GM23338 (cell line): ENCODE data around the gene MARCHF3. TPM values are rescaled to one million over a fixed set of nuclear protein-coding genes. Genes with fewer than 3 reads are reported as not detected.

Experiments
- ATAC-seq: fragments of 200-7000 bp; cut with Tn5 transposase; 3 replicates; pipeline ENCODE4 v1.9.1; 2020
- DNase-seq: peaks from one replicate; pipeline ENCODE4 v3.0.0-alpha.2; 2015; ENCODE audit warnings: low spot score
- H2AFZ ChIP-seq: fragments of 200-600 bp; sonication (generic); 2 replicates; pipeline ENCODE4 v1.8.0; 2016; ENCODE audit warnings: antibody characterized with exemption, mild to moderate bottlenecking, moderate library complexity
- H3F3A ChIP-seq: fragments of 200-600 bp; sonication (generic); replicated peaks from 2 replicates; pipeline ENCODE4 v1.8.0; 2017; ENCODE audit warnings: antibody characterized with exemption, mixed run types, low read depth
- H3K27ac ChIP-seq: fragments of 200-600 bp; sonication (generic); 2 replicates; pipeline ENCODE4 v1.6.1; 2016; ENCODE audit warnings: low read depth
- H3K27me3 ChIP-seq: fragments of 200-600 bp; sonication (generic); 2 replicates; pipeline ENCODE4 v1.8.0; 2016; ENCODE audit warnings: mild to moderate bottlenecking, mixed run types, moderate library complexity; ENCODE audit not compliant: insufficient read depth
- H3K36me3 ChIP-seq: fragments of 200-600 bp; sonication (generic); 2 replicates; pipeline ENCODE4 v1.8.0; 2016; ENCODE audit warnings: mild to moderate bottlenecking; ENCODE audit not compliant: insufficient read depth
- H3K4me1 ChIP-seq: fragments of 200-600 bp; sonication (generic); 2 replicates; pipeline ENCODE4 v1.8.0; 2016; ENCODE audit warnings: mild to moderate bottlenecking, moderate library complexity; ENCODE audit not compliant: insufficient read depth
- H3K4me2 ChIP-seq: fragments of 200-600 bp; sonication (generic); 2 replicates; pipeline ENCODE4 v1.7.1; 2017; ENCODE audit warnings: mixed run types
- H3K4me3 ChIP-seq: fragments of 200-600 bp; sonication (generic); 2 replicates; pipeline ENCODE4 v1.6.1; 2016; ENCODE audit warnings: mixed run types
- H3K79me2 ChIP-seq: fragments of 200-600 bp; sonication (generic); replicated peaks from 2 replicates; pipeline ENCODE4 v1.8.0; 2017; ENCODE audit warnings: mild to moderate bottlenecking; ENCODE audit not compliant: insufficient read depth
- H3K9me2 ChIP-seq: fragments of 200-600 bp; sonication (generic); 2 replicates; pipeline ENCODE4 v1.8.0; 2017; ENCODE audit not compliant: insufficient read depth
- H4K20me1 ChIP-seq: fragments of 200-600 bp; sonication (generic); replicated peaks from 2 replicates; pipeline ENCODE4 v1.8.0; 2017; ENCODE audit warnings: mild to moderate bottlenecking; ENCODE audit not compliant: insufficient read depth
- H3K27ac Mint-ChIP-seq: 2 replicates; pipeline ENCODE4 v1.8.0; 2020; ENCODE audit warnings: inconsistent platforms, mild to moderate bottlenecking, moderate library complexity, mixed read lengths
- H3K27me3 Mint-ChIP-seq: 3 replicates; pipeline ENCODE4 v1.8.0; 2022; ENCODE audit warnings: low read depth, mild to moderate bottlenecking, moderate library complexity, mixed read lengths, inconsistent platforms; ENCODE audit not compliant: insufficient read depth, poor library complexity
- H3K36me3 Mint-ChIP-seq: 3 replicates; pipeline ENCODE4 v1.8.0; 2021; ENCODE audit warnings: low read depth, mild to moderate bottlenecking, inconsistent platforms, moderate library complexity, mixed read lengths
- H3K4me1 Mint-ChIP-seq: 3 replicates; pipeline ENCODE4 v1.8.0; 2020; ENCODE audit warnings: mild to moderate bottlenecking, inconsistent platforms, mixed read lengths
- H3K4me3 Mint-ChIP-seq: 3 replicates; pipeline ENCODE4 v1.8.0; 2021; ENCODE audit warnings: moderate library complexity, mild to moderate bottlenecking, inconsistent platforms, mixed read lengths
- H3K9me3 Mint-ChIP-seq: 3 replicates; pipeline ENCODE4 v1.8.0; 2020; ENCODE audit warnings: moderate library complexity, mild to moderate bottlenecking, inconsistent platforms, mixed read lengths
- CREB1 ChIP-seq: fragments of 250-450 bp; sonication (Bioruptor Pico); IDR thresholded peaks from 2 replicates; pipeline ENCODE4 v1.5.0; 2020; ENCODE audit warnings: low read depth, mild to moderate bottlenecking, moderate library complexity
- EZH2 ChIP-seq: fragments of 200-600 bp; sonication (generic); IDR thresholded peaks from one replicate; pipeline ENCODE4 v1.8.0; 2017; ENCODE audit warnings: antibody characterized with exemption, mild to moderate bottlenecking, low read depth; ENCODE audit not compliant: unreplicated experiment
- EZH2phosphoT487 ChIP-seq: fragments of 200-600 bp; sonication (generic); IDR thresholded peaks from one replicate; pipeline ENCODE4 v1.8.1; 2018; ENCODE audit warnings: antibody characterized with exemption; ENCODE audit not compliant: unreplicated experiment
- JUNB ChIP-seq: IDR thresholded peaks from one replicate; pipeline ENCODE4 v1.6.1; 2016; ENCODE audit warnings: antibody characterized with exemption; ENCODE audit not compliant: unreplicated experiment
- NANOG ChIP-seq: IDR thresholded peaks from 2 replicates; pipeline ENCODE4 v1.6.1; 2016; ENCODE audit warnings: antibody characterized with exemption, borderline replicate concordance
- POLR2AphosphoS5 ChIP-seq: IDR thresholded peaks from 2 replicates; pipeline ENCODE4 v1.6.1; 2016; ENCODE audit warnings: antibody characterized with exemption, low read depth
- STAT1 ChIP-seq: IDR thresholded peaks from one replicate; pipeline ENCODE4 v1.6.1; 2016; ENCODE audit warnings: antibody characterized with exemption; ENCODE audit not compliant: unreplicated experiment
- ZNF114 ChIP-seq: fragments of 250-450 bp; sonication (Bioruptor Pico); IDR thresholded peaks from 2 replicates; pipeline ENCODE4 v1.5.0; 2020; ENCODE audit warnings: mild to moderate bottlenecking, moderate library complexity
- ZNF331 ChIP-seq: fragments of 250-450 bp; sonication (Bioruptor Pico); IDR thresholded peaks from 2 replicates; pipeline ENCODE4 v1.5.0; 2020; ENCODE audit warnings: low read depth, mild to moderate bottlenecking, moderate library complexity
- polyA plus RNA-seq: library from polyadenylated mRNA; unstranded; fragments of >200 nt; fragmentation: Nextera tagmentation; extraction: Ambion mirVana; gene quantifications from 2 replicates; pipeline ENCODE4 v1.2.1, GENCODE V29; 2016
- total RNA-seq: library from RNA; depleted of rRNA; stranded (reverse); fragments of >200 nt; shearing (Covaris generic); gene quantifications from 2 replicates; pipeline ENCODE4 v1.2.3, GENCODE V29; 2014
- TF ChIP-seq, protein P1 (sequence below): IDR thresholded peaks from one replicate; pipeline ENCODE4 v1.6.1; 2018; ENCODE audit warnings: antibody characterized with exemption; ENCODE audit not compliant: unreplicated experiment
- TF ChIP-seq, protein P2 (sequence below): IDR thresholded peaks from 2 replicates; pipeline ENCODE4 v1.6.1; 2016; ENCODE audit warnings: antibody characterized with exemption
- TF ChIP-seq, protein P3 (sequence below): fragments of 250-450 bp; sonication (Bioruptor Pico); IDR thresholded peaks from 2 replicates; pipeline ENCODE4 v1.5.0; 2020; ENCODE audit warnings: mild to moderate bottlenecking, moderate library complexity
- TF ChIP-seq, protein P4 (sequence below), 2 experiments: fragments of 200-600 bp in 1 of 2; sonication (generic) in 1 of 2; conservative IDR thresholded peaks; 2 replicates each; pipeline versions ENCODE4 v1.5.1 to v1.6.1; 2016 to 2017; ENCODE audit warnings: antibody characterized with exemption in 2 of 2, low read depth in 2 of 2, mild to moderate bottlenecking in 2 of 2, moderate library complexity in 1 of 2

MARCHF3 gene
- total and polyA plus RNA-seq, 2 experiments from 2014 or later = 7.0 to 12.7 TPM

DNA sequence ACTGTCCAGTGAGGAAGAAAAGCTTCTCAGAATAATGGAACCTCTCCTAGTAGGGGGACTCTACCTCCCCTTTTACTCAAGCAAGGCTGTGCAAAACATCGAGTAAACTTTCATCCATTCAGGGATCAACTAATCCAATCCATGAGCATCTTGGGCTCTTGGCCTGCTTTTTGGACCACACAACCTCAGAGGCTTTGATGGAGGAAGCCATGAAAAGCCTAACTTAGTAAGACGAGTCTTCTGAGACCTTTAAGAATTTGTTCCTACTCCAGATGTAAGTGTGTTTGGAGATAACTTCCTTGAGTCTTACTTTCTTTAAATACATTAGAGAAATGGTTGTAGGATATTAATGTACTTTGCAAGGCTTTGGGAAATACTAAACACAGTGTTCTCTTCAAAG is 49.1 kb downstream of the MARCHF3 start:
- no peak for DNase-seq
- ATAC-seq = no peak
- no peak overlapping the region for H3K27ac ChIP-seq
- H3K36me3 Mint-ChIP-seq = no peaks in the 10 kb centered on the region
- no peaks in the 10 kb centered on the region for H4K20me1 ChIP-seq
- H3K4me2 ChIP-seq = no peak overlapping the region
- H3K9me2 ChIP-seq = no peaks in the 10 kb centered on the region
- H3K9me3 Mint-ChIP-seq = no peaks in the 10 kb centered on the region
- H3K4me1 ChIP-seq = peaks cover 6% of the 10 kb centered on the region; the same call in 1 of the 2 replicates
- no peak overlapping the region for H3K27ac Mint-ChIP-seq
- no peak for TF ChIP-seq NANOG
- TF ChIP-seq EZH2 = no peak
- TF ChIP-seq POLR2AphosphoS5 = no peak
- no peak for TF ChIP-seq ZNF114
- TF ChIP-seq STAT1 = no peak
- no peak for TF ChIP-seq ZNF331 (CRISPR knock-in tag)
- TF ChIP-seq, protein P1, sequence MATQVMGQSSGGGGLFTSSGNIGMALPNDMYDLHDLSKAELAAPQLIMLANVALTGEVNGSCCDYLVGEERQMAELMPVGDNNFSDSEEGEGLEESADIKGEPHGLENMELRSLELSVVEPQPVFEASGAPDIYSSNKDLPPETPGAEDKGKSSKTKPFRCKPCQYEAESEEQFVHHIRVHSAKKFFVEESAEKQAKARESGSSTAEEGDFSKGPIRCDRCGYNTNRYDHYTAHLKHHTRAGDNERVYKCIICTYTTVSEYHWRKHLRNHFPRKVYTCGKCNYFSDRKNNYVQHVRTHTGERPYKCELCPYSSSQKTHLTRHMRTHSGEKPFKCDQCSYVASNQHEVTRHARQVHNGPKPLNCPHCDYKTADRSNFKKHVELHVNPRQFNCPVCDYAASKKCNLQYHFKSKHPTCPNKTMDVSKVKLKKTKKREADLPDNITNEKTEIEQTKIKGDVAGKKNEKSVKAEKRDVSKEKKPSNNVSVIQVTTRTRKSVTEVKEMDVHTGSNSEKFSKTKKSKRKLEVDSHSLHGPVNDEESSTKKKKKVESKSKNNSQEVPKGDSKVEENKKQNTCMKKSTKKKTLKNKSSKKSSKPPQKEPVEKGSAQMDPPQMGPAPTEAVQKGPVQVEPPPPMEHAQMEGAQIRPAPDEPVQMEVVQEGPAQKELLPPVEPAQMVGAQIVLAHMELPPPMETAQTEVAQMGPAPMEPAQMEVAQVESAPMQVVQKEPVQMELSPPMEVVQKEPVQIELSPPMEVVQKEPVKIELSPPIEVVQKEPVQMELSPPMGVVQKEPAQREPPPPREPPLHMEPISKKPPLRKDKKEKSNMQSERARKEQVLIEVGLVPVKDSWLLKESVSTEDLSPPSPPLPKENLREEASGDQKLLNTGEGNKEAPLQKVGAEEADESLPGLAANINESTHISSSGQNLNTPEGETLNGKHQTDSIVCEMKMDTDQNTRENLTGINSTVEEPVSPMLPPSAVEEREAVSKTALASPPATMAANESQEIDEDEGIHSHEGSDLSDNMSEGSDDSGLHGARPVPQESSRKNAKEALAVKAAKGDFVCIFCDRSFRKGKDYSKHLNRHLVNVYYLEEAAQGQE = no peak
- TF ChIP-seq, protein P2, sequence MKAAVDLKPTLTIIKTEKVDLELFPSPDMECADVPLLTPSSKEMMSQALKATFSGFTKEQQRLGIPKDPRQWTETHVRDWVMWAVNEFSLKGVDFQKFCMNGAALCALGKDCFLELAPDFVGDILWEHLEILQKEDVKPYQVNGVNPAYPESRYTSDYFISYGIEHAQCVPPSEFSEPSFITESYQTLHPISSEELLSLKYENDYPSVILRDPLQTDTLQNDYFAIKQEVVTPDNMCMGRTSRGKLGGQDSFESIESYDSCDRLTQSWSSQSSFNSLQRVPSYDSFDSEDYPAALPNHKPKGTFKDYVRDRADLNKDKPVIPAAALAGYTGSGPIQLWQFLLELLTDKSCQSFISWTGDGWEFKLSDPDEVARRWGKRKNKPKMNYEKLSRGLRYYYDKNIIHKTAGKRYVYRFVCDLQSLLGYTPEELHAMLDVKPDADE = no peak
- no peak for TF ChIP-seq JUNB
- no peak for TF ChIP-seq EZH2phosphoT487
- TF ChIP-seq, protein P3, sequence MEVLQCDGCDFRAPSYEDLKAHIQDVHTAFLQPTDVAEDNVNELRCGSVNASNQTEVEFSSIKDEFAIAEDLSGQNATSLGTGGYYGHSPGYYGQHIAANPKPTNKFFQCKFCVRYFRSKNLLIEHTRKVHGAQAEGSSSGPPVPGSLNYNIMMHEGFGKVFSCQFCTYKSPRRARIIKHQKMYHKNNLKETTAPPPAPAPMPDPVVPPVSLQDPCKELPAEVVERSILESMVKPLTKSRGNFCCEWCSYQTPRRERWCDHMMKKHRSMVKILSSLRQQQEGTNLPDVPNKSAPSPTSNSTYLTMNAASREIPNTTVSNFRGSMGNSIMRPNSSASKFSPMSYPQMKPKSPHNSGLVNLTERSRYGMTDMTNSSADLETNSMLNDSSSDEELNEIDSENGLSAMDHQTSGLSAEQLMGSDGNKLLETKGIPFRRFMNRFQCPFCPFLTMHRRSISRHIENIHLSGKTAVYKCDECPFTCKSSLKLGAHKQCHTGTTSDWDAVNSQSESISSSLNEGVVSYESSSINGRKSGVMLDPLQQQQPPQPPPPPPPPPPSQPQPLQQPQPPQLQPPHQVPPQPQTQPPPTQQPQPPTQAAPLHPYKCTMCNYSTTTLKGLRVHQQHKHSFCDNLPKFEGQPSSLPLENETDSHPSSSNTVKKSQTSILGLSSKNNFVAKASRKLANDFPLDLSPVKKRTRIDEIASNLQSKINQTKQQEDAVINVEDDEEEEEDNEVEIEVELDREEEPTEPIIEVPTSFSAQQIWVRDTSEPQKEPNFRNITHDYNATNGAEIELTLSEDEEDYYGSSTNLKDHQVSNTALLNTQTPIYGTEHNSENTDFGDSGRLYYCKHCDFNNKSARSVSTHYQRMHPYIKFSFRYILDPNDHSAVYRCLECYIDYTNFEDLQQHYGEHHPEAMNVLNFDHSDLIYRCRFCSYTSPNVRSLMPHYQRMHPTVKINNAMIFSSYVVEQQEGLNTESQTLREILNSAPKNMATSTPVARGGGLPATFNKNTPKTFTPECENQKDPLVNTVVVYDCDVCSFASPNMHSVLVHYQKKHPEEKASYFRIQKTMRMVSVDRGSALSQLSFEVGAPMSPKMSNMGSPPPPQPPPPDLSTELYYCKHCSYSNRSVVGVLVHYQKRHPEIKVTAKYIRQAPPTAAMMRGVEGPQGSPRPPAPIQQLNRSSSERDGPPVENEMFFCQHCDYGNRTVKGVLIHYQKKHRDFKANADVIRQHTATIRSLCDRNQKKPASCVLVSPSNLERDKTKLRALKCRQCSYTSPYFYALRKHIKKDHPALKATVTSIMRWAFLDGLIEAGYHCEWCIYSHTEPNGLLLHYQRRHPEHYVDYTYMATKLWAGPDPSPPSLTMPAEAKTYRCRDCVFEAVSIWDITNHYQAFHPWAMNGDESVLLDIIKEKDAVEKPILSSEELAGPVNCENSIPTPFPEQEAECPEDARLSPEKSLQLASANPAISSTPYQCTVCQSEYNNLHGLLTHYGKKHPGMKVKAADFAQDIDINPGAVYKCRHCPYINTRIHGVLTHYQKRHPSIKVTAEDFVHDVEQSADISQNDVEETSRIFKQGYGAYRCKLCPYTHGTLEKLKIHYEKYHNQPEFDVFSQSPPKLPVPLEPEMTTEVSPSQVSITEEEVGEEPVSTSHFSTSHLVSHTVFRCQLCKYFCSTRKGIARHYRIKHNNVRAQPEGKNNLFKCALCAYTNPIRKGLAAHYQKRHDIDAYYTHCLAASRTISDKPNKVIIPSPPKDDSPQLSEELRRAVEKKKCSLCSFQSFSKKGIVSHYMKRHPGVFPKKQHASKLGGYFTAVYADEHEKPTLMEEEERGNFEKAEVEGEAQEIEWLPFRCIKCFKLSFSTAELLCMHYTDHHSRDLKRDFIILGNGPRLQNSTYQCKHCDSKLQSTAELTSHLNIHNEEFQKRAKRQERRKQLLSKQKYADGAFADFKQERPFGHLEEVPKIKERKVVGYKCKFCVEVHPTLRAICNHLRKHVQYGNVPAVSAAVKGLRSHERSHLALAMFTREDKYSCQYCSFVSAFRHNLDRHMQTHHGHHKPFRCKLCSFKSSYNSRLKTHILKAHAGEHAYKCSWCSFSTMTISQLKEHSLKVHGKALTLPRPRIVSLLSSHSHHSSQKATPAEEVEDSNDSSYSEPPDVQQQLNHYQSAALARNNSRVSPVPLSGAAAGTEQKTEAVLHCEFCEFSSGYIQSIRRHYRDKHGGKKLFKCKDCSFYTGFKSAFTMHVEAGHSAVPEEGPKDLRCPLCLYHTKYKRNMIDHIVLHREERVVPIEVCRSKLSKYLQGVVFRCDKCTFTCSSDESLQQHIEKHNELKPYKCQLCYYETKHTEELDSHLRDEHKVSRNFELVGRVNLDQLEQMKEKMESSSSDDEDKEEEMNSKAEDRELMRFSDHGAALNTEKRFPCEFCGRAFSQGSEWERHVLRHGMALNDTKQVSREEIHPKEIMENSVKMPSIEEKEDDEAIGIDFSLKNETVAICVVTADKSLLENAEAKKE (CRISPR knock-in tag) = no peak
- TF ChIP-seq, protein P4, sequence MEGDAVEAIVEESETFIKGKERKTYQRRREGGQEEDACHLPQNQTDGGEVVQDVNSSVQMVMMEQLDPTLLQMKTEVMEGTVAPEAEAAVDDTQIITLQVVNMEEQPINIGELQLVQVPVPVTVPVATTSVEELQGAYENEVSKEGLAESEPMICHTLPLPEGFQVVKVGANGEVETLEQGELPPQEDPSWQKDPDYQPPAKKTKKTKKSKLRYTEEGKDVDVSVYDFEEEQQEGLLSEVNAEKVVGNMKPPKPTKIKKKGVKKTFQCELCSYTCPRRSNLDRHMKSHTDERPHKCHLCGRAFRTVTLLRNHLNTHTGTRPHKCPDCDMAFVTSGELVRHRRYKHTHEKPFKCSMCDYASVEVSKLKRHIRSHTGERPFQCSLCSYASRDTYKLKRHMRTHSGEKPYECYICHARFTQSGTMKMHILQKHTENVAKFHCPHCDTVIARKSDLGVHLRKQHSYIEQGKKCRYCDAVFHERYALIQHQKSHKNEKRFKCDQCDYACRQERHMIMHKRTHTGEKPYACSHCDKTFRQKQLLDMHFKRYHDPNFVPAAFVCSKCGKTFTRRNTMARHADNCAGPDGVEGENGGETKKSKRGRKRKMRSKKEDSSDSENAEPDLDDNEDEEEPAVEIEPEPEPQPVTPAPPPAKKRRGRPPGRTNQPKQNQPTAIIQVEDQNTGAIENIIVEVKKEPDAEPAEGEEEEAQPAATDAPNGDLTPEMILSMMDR (conservative IDR thresholded peaks at IDR 0.05; ENCODE audit: low read depth in 2 of 2) = no peak
- no peak for TF ChIP-seq CREB1 (CRISPR knock-in tag)
- no peaks in the 10 kb centered on the region for H3F3A ChIP-seq
- H3K4me3 ChIP-seq = no peak overlapping the region
- peaks cover 8% of the 10 kb centered on the region for H3K79me2 ChIP-seq
- no peak overlapping the region for H2AFZ ChIP-seq
- H3K27me3 Mint-ChIP-seq = peaks cover 4% of the 10 kb centered on the region
- peaks cover 26% of the 10 kb centered on the region for H3K4me1 Mint-ChIP-seq
- H3K4me3 Mint-ChIP-seq = no peak overlapping the region
- no peaks in the 10 kb centered on the region for H3K27me3 ChIP-seq
- no peaks in the 10 kb centered on the region for H3K36me3 ChIP-seq
